Left ventricle myocardium inferior (tissue), 1 donor: ENCODE measurements around the gene PSENEN. TPM values are rescaled to one million over a fixed set of nuclear protein-coding genes. Genes with fewer than 3 reads are reported as not detected.

Experiments used
- DNase-seq: peaks from one replicate; pipeline ENCODE4 v3.0.0-alpha.2; 2020
- H3K27ac ChIP-seq: fragments of 200-600 bp; replicated peaks from 2 replicates; pipeline ENCODE4 v1.8.0; 2021
- H3K27me3 ChIP-seq: fragments of 200-600 bp; 2 replicates; pipeline ENCODE4 v1.8.0; 2021; ENCODE audit warnings: low read depth
- H3K36me3 ChIP-seq: fragments of 200-600 bp; 2 replicates; pipeline ENCODE4 v1.8.0; 2021
- H3K4me1 ChIP-seq: fragments of 200-600 bp; 2 replicates; pipeline ENCODE4 v1.8.0; 2021
- H3K4me3 ChIP-seq: fragments of 200-600 bp; 2 replicates; pipeline ENCODE4 v1.8.0; 2021; ENCODE audit warnings: mild to moderate bottlenecking, moderate library complexity
- H3K9me3 ChIP-seq: fragments of 200-600 bp; replicated peaks from 2 replicates; pipeline ENCODE4 v1.8.0; 2021
- intact Hi-C: fragments of 100-400 bp; cut with micrococcal nuclease; formaldehyde crosslinking; loops from one replicate; pipeline ENCODE4 v1.11.0; 2022
- total RNA-seq: library from RNA; stranded (reverse); fragmentation: NEBNext Ultra II Directional; extraction: Animal tissue kit (Norgen Biotek cat#: 25700); gene quantifications from one replicate; pipeline ENCODE4 v1.2.1, GENCODE V29; 2021
- TF ChIP-seq, protein P1 (sequence below): fragments of 200-600 bp; IDR thresholded peaks from 2 replicates; pipeline ENCODE4 v1.8.0; 2021; ENCODE audit warnings: antibody characterized with exemption, mild to moderate bottlenecking, borderline replicate concordance
- donor health status: DM: no; HTN: yes; CAD: no; lungs with severe emphysema.

The PSENEN gene
- total RNA-seq, 1 donor from 2014 or later: 43.1 TPM

DNA sequence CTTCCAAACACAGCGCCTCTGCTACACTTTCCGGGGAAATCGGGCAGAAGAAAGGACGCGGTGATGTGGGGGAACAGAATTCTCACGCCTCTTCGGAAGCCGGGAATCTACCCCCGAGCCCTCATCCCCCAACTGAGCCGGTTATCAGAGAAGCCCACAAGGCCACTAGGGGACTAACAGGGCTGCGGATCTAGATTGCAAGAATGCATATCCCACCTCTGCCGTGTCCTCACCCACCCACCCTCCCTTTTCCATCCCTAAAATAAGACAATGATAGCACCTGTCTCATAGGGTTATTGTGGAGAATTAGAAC, 4.3 kb upstream of the PSENEN start:
- TF ChIP-seq, protein P1, sequence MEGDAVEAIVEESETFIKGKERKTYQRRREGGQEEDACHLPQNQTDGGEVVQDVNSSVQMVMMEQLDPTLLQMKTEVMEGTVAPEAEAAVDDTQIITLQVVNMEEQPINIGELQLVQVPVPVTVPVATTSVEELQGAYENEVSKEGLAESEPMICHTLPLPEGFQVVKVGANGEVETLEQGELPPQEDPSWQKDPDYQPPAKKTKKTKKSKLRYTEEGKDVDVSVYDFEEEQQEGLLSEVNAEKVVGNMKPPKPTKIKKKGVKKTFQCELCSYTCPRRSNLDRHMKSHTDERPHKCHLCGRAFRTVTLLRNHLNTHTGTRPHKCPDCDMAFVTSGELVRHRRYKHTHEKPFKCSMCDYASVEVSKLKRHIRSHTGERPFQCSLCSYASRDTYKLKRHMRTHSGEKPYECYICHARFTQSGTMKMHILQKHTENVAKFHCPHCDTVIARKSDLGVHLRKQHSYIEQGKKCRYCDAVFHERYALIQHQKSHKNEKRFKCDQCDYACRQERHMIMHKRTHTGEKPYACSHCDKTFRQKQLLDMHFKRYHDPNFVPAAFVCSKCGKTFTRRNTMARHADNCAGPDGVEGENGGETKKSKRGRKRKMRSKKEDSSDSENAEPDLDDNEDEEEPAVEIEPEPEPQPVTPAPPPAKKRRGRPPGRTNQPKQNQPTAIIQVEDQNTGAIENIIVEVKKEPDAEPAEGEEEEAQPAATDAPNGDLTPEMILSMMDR: no peak
- Histone ChIP-seq H3K9me3 (no peaks in the 10 kb centered on the region), H3K27ac (peak overlapping the region; percentile 89), H3K36me3 (peaks cover 42% of the 10 kb centered on the region), H3K4me1 (peaks cover 45% of the 10 kb centered on the region), H3K4me3 (peak overlapping the region; percentile 82), H3K27me3 (no peaks in the 10 kb centered on the region)
- no peak for DNase-seq
- intact Hi-C loops: no loop called here

DNA sequence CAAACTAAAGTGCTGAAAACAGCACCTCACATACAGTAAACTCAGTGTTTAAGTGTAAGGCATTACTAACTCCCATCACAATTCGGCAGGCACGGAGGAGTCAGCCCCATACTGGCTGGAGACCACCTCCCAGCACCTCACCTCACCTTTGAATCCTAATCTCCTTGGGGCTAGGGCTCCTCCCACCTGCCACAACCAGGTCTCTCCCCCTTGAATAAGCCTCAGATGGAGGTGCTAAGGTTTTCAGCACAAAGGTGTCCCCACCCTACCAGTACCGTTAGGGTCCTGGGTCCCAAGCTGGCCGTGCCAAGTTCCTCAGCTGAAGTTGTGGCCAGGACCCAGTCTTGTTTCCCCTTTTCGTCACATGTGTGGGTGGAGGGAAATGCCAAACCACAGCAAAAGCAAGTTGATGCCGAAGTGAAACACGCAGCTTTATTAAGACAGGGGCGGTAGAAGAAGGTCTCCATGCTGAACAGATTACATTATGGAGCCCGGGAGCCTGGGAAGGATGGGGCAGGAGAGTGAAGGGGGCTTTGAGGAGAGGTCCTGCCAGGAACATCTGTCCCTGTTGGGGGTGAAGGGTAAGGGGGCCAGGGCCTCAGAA, 3.2 kb upstream of the PSENEN start, which contains the start of gene IGFLR1:
Gene IGFLR1, minus strand, starts transcription at position 332 of the 604 bp plus-strand sequence. CDS start 1,272 bp downstream, outside the sequence.
- no peak for DNase-seq
- TF ChIP-seq, protein P1: no peak
- Histone ChIP-seq H3K9me3 (no peaks in the 10 kb centered on the region), H3K36me3 (peaks cover 31% of the 10 kb centered on the region), H3K4me3 (peak within 1 kb of the TSS; percentile 82), H3K27me3 (no peaks in the 10 kb centered on the region), H3K4me1 (peaks cover 54% of the 10 kb centered on the region), H3K27ac (peak within 1 kb of the TSS; percentile 89)
- intact Hi-C loops: no loop called here

DNA sequence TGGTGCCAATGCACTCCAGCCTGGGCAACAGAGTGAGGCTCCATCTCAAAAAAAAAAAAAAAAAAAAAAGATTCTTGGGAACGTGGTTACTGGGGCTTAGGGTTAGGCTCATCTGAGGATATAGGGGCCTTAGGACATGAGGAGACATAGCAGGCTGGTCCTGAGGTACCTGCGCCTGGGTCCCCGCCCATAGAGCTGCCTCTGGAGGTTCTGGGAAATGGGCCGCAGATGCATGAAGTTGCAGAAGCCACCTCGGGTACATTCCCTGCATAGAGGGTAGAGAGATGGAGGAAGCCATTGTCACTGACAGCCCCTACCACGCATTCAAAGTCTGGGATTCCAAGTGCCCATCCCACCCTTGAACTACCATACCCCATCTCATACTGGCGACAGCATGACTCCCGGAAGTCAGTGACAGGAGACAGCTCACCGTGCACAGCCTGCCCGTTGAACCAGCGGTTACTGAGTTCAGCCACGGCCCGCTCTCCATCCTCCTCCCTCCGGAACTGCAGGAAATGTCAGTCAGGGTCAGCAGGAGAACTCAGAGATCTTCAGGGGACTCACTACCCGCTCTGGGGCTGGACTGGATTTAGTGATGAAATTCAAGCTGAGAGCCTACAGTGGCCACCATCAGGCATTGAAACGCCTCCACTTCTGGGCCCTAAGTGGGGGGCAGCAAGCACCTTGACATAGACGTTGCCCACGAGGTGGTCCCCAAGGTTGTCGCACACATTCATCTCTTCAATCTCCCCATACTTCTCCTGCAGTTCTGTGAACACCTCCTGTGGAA, 1.6 kb upstream of the PSENEN start:
- Histone ChIP-seq H3K36me3 (peaks cover 15% of the 10 kb centered on the region), H3K4me3 (peak overlapping the region; percentile 87), H3K9me3 (no peaks in the 10 kb centered on the region), H3K27ac (peak overlapping the region; percentile 100), H3K4me1 (peaks cover 67% of the 10 kb centered on the region), H3K27me3 (no peaks in the 10 kb centered on the region)
- intact Hi-C loops: no loop called here
- no peak for DNase-seq
- TF ChIP-seq, protein P1: no peak

DNA sequence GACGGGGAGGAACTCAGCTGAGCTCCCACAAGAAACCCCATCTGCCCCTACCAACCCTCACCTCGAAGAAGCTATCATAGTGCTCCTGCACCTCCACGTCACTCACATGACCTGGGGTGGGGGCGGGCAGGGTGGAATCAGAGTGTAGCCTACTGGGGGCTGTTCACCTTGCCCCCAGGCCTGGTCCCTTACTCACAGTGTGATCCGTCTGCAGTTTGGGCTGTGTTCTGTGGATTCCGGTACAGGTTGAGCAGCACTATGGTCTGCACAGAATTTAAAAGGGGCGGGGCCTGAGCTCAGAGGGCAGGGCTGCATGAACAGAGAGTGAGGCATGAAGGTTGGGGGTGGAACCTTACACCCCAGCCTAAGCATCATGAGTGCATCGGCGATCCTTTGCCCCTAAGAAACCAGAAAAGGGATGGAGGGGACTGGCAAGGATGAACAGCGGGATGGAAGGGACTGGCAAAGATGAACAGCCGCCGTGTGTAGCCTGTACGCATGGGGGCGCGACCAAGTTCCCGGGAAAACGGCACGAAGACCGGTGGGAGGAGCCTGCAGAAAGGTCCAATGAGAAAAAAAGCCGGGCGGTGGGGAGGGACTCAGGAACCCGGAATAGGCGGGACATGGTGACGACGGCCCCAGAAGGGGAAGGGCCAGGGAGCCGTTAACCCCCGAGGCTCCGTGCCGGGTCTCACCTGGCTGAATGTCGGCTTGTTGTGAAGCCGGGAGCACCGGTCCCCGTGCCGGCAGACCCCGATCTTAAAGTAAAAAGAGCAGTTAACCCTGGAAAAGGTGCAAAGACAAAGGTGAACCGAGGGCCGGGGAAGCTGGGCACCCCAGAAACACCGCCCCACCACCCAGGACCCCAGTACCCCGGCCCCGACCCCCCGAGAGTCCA, 772 bp upstream of the PSENEN start:
- TF ChIP-seq, protein P1: peak; percentile 52
- H3K4me3 ChIP-seq: peak overlapping the region; percentile 87
- H3K4me1 ChIP-seq: peaks cover 69% of the 10 kb centered on the region
- DNase-seq: peak; percentile 95
- H3K27me3 ChIP-seq: no peaks in the 10 kb centered on the region
- H3K9me3 ChIP-seq: no peaks in the 10 kb centered on the region
- intact Hi-C loops: no loop called here
- peaks cover 12% of the 10 kb centered on the region for H3K36me3 ChIP-seq
- peak overlapping the region; percentile 100 for H3K27ac ChIP-seq

DNA sequence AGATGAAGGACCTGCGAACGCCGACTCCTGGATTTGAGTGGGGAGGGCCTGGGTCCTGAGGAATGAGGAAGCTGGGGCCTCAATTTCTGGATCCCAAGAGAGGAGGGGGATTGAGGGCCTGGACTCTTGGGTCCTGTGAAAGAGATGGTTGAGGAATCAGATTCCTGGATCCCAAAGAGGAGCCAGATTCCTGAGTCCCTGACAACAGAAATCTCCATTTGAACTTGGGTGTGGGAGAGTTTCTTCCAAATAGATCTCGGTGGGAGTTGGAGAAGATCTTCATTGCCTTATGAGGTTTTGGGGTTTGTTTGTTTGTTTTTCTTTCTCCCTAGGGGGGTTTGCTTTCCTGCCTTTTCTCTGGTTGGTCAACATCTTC, 624 bp downstream of the PSENEN start:
- H3K4me3 ChIP-seq: peak overlapping the region; percentile 87
- peaks cover 65% of the 10 kb centered on the region for H3K4me1 ChIP-seq
- TF ChIP-seq, protein P1: no peak
- DNase-seq: no peak
- no peaks in the 10 kb centered on the region for H3K9me3 ChIP-seq
- H3K27me3 ChIP-seq: no peaks in the 10 kb centered on the region
- intact Hi-C loops: no loop called here
- H3K27ac ChIP-seq: peak overlapping the region; percentile 100
- H3K36me3 ChIP-seq: peaks cover 12% of the 10 kb centered on the region
